ENCODE measurements around the gene SAFB. TPM values are rescaled to one million over a fixed set of nuclear protein-coding genes. Genes with fewer than 3 reads are reported as not detected.

SAFB gene
- total RNA-seq, 4 donors from 2014 or later = 29.8 to 60.0 (median 56.1) TPM

- in situ Hi-C loops (cut with MboI; ENCODE audit: low sequenced_read_pairs in 4 of 4) (no loop called here), intact Hi-C loops (cut with DNase I; ENCODE audit: low total_unique reads) (no loop called here)
- Histone ChIP-seq H3K36me3 (peaks cover 0 to 74% of the 10 kb centered on the region in 2 donors), H3K9me3 (no peaks in the 10 kb centered on the region), H3K27me3 (no peaks in the 10 kb centered on the region), H3K27ac (no peak overlapping the region), H3K4me3 (no peak overlapping the region), H3K4me1 (peaks cover 8 to 9% of the 10 kb centered on the region in 2 donors)
- ATAC-seq (no peak), DNase-seq (no peak)
- TF ChIP-seq CTCF (IDR thresholded peaks at IDR 0.05 in 4 of 5, conservative IDR thresholded peaks at IDR 0.05 in 1 of 5) (no peak), POLR2A (IDR thresholded peaks at IDR 0.05) (no peak)
These were observed 73.5 kb downstream of the SAFB start for GRCh38 chr19:5696196-5697021.

GRCh38 chr19:5697022-5697889 lies 74.4 kb downstream of the SAFB start:
- H3K36me3 ChIP-seq = peaks cover 0 to 67% of the 10 kb centered on the region in 2 donors
- H3K9me3 ChIP-seq = no peaks in the 10 kb centered on the region
- H3K4me3 ChIP-seq = no peak overlapping the region
- no peaks in the 10 kb centered on the region for H3K27me3 ChIP-seq
- H3K27ac ChIP-seq = no peak overlapping the region
- TF ChIP-seq POLR2A (IDR thresholded peaks at IDR 0.05) = no peak
- TF ChIP-seq CTCF (IDR thresholded peaks at IDR 0.05 in 4 of 5, conservative IDR thresholded peaks at IDR 0.05 in 1 of 5) = no peak
- DNase-seq = no peak
- in situ Hi-C loops (cut with MboI; ENCODE audit: low sequenced_read_pairs in 4 of 4) = no loop called here
- peaks cover 0 to under 1% of the 10 kb centered on the region in 2 donors for H3K4me1 ChIP-seq
- ATAC-seq = no peak
- intact Hi-C loops (cut with DNase I; ENCODE audit: low total_unique reads) = no loop called here

- Histone ChIP-seq H3K4me3 (no peak overlapping the region), H3K27me3 (no peaks in the 10 kb centered on the region), H3K9me3 (no peaks in the 10 kb centered on the region), H3K27ac (no peak overlapping the region), H3K4me1 (no peaks in the 10 kb centered on the region), H3K36me3 (peaks cover 0 to 60% of the 10 kb centered on the region in 2 donors)
- in situ Hi-C loops (cut with MboI; ENCODE audit: low sequenced_read_pairs in 4 of 4) (no loop called here), intact Hi-C loops (cut with DNase I; ENCODE audit: low total_unique reads) (no loop called here)
- TF ChIP-seq CTCF (IDR thresholded peaks at IDR 0.05 in 4 of 5, conservative IDR thresholded peaks at IDR 0.05 in 1 of 5) (no peak), POLR2A (IDR thresholded peaks at IDR 0.05) (no peak)
- no peak for ATAC-seq
- DNase-seq = no peak
These were observed 75.2 kb downstream of the SAFB start for GRCh38 chr19:5697890-5698634.

- no peak for TF ChIP-seq CTCF (IDR thresholded peaks at IDR 0.05 in 4 of 5, conservative IDR thresholded peaks at IDR 0.05 in 1 of 5)
- TF ChIP-seq POLR2A (IDR thresholded peaks at IDR 0.05) = no peak
- H3K27ac ChIP-seq = no peak overlapping the region
- intact Hi-C loops (cut with DNase I; ENCODE audit: low total_unique reads) = no loop called here
- ATAC-seq = no peak
- no peaks in the 10 kb centered on the region for H3K9me3 ChIP-seq
- no peak overlapping the region for H3K4me3 ChIP-seq
- no peak for DNase-seq
- no peaks in the 10 kb centered on the region for H3K27me3 ChIP-seq
- peaks cover 0 to 60% of the 10 kb centered on the region in 2 donors for H3K36me3 ChIP-seq
- in situ Hi-C loops (cut with MboI; ENCODE audit: low sequenced_read_pairs in 4 of 4) = no loop called here
- no peaks in the 10 kb centered on the region for H3K4me1 ChIP-seq
These were observed 75.9 kb downstream of the SAFB start for GRCh38 chr19:5698635-5699422.
